NOMO-1 (cell line): ENCODE measurements around the gene ABAT.
"Not testable (repeated sequence)": the region's sequence is repeated elsewhere in the genome, so short reads cannot be mapped to it uniquely, and the experiment has no call there.

Experiments
- DNase-seq, 2 experiments: peaks; one replicate each; lab custom pipeline; 2025; ENCODE audit not compliant: unreplicated experiment in 2 of 2; lab: John Stamatoyannopoulos, UW

ABAT gene

DNA sequence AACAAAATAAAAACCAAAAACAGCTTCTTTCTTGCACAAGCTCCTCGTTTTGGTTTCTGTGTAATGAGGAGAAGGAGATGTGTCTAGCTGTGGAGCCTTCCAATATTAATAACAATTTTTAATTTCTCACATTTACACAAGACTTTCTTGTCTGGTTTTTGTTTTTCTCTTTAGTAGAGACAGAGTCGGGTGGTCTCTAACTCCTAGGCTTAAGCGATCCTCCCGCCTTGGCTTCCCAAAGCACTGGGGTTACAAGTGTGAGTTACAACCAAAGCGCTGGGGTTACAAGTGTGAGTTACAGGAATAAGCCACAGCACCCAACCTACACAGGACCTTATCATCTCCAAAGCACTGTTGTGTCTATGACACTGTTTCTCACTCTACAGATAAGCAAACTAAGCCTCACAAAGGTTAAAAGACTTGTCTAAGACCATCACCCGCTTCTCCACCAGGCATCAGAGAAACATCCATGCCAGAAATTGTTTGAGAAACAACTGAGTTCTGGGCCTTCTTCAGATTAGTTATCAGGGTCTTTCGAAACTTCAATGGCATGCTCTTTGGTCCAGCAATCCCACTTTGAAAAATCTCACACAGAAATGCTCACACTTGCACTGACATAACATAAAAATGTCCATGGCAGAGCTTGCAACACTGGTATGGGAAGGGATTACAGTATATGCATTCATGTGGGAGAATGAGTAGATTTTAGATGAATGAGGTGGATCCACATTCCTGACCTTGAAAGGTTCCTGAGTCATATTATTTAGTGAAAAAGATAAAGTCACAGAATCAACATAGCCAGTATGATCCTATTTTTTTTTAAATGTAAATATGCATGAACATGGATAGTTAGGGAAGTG, 3.9 kb downstream of the ABAT start:
- no peak for DNase-seq

DNA sequence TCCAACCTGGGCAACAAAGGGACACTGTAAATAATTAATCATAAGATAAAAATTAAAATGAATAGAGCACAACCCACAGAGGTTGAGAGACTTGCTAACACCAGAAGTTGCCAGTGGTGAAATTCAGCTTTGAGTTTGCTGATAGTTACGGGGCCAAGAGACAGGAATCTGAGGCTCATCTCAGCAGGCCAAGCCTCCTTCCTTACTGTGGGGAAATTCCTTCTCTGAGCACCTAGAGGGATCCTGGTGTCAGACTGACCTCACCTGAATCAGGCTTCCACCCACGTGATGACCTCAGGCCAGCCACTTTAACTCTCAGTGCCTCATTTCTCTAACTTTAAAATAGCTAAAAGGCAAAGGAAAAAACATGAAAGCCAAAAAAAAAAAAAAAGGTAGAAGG, 4.7 kb downstream of the ABAT start:
- DNase-seq, result no peak

DNA sequence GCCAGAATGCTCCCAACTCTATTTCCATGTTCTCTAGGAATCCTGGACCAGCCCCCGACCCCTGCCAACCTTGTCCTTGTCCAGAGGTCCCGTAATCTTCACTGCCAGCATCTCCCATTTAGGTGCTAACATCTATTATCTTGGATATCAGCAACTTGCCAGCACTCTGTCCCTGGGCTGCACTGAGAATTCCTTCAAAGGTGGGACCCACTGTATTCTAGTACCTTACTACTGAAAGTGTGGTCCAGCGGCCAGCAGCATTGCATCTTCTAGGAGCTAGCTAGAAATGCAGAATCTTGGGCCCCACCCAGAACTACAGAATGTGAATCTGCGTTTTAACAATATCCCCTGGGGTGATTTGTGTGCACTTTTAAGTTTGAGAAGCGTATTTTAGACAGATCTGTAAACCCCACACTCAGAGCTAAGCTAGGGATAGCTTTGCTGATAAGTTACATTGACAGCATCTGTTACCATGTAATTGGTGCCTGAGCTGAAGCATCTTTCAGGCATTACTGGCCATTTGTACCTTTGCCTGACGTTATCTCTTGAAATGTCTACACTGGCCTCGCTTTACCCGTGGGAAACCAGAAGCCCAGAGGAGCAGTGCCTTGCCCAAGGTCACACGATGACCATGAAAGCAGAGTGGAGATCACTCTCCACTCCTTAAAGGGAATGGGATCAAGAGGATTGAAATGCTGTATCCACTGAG, 8.3 kb downstream of the ABAT start:
- DNase-seq, result no peak

DNA sequence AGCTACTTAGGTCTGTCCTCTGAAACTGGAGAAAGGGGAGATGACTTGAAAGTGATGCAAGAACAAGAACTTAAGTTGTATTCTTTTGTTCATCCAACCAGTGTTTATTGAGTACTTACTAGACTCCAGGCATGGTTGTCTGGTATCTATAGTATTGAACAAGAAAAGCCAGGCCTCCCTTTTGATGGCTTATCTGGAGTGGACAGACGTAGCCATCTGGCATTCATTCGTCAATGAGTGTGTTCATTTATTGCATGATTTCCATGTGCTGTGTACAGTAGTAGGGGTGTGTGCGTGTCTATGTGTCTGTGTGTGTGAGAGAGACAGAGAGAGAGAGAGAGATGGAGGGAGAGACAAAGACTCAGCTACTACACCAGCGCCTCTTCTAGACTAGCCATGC, 9.2 kb downstream of the ABAT start:
- no peak for DNase-seq

DNA sequence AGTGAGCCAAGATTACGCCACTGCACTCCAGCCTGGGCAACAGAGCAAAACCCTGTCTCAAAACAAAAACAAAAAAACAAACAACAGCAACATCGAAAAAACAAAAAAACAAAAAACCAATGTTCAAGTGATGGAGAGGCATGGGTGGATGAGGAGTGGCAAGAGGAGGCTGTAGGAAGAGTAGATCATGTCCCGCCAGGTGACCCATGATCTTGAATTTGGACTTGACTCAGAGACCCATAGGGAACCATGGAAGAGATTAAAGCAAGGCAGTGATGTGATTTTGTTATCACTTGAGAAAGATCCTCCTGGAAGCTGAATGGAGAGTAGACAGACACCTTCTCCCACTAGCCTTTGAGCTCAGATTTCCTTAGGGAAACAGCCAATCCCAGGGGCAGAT, 11.2 kb downstream of the ABAT start:
- no peak for DNase-seq

DNA sequence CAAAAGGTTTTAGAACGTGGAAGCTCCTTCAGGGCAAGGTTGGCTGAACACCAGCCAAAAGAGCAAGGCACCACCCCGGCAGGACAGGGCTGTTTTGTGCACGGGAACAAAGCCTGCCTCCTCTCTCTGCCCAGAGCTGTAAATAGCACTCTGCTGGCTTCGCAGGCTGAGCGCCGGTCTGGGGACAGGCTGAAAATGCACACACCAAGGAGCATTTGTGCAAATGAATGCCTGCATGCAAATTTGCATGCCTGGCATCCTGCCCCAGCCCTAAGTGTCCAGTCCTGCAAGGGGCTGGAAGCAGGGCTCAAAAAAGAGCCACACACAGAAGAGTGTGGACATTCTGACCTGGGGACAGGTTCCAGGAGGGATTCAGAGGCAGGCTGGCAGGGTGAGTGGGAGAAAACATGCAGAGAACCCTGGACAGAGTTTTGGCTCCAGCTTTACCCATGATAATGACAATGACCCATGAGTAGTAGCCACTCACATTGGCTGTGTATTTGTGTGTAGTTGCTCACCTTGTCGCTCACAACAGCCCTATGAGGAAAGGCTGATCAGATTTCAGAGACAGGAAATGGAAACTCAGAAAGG, 11.7 kb downstream of the ABAT start:
- DNase-seq, result no peak

DNA sequence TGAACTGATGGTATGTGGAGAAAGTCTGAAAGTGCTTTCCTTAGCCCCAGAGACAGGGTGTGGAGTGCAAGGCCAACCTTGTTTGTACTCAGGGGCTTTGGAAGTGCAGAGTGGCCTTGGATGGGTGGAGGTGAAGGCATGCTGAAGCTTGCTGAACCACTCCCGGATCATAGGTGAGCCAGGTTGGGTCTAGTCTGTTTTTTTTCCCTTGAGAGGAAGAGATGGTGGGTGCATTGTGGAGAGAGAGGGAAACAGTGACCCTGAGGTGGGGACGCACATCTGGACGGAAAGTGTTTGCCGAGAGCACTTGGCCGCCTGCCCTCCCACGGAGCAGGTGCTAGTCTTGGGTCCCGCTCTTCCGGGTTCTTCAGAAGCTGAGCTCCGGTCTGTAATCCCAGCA, 12.5 kb downstream of the ABAT start:
- no peak for DNase-seq

DNA sequence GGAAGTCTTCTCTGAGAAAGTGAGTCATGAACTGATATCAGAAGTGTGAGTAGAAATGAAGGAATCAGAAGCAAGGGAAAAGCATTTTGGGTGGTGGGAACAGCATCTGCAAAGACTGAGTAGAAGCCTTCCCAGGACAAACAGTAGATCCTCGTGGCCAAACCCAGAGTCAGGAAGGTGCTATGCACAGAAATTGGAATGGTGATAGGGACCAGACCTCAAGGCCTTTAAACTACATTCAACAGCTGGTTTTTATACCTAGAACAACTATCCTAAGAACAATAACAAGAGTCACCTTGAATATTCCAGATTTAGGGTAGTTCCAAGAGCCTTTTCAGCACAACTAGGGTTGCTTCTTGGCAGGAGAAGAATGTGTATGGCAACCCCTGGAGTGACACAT, 15.3 kb downstream of the ABAT start:
- no peak for DNase-seq

DNA sequence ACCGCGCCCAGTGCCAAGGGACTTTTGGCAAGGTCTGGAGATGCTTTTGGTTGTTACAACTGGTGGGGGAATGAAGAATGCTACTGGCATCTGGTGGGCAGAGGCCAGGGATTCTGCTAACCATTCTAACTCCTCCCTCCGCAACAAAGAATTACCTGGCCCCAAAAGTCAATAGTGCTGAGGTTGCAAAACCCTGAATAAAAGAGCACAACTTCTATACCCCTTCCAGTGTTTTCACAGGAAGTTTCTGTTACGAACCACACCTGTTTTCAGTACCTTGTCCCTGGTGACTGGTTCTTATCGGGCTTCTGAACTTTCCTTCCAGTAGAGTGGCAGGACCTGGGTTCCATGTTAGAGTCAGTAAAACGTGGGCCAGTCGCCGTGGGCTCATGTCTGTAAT, 17.3 kb downstream of the ABAT start:
- no peak for DNase-seq

DNA sequence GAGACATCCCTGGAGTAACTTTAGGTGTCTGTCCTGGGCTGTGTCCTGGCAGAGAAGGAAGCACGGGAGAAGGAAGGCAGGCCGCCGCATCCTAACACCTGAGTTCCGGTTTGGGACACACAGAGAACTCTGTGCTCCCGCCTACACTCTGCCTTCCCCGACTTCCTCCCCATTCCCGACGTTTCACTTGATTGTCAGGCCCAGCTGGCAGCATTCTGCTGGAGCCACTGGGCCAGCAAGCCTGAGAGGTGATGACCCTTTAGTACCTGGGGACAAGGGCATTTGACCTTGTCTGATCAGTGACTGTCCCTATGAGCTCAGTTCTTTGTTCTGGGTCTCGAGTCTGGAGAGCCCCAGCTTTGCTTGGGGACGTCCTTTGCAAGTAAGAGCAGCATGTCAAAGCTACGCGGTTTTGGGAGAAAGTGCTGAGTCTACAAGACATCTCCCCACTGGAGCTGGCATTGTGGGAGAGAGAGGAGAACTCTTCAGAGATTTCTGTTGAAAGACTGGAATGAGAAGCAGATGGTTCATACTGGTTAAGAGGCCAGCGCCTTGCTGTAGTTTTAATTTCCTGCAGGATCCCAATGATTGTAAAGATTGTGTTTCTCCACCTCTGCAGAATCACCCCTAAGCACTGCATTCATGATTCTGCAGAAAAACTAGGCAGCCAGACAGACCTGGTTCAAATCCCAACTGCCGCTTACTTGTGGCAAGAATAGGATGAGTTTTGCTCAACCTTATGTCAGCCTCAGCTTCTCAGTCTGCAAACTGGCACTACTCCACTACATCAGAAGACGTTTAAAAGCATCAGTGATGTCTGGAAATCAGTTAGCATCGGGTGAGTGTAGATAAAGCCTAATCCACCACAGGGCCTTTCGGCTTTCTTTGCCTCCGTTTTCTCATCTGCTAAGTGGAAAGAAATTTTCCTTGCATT, 20.6 kb downstream of the ABAT start:
- DNase-seq, result no peak

DNA sequence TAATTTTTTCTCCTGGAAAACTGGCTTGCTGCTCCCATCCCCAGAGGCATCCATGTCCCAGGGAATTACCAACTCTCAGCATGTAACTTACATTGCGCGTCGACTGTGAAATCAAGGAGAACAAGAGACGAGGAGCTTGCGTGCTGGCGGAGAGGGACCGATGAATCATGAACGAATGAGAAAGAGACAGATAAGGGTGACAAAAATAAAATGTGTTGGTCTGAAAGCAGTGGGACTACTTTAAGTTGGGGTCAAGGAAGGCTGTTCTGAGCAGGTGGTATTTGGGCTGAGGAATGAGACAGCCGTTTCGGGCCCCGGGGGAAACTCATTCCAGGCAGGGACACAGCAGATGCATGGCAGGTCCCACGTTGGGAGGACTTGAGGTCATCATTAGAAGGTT, 22.5 kb downstream of the ABAT start:
- no peak for DNase-seq

DNA sequence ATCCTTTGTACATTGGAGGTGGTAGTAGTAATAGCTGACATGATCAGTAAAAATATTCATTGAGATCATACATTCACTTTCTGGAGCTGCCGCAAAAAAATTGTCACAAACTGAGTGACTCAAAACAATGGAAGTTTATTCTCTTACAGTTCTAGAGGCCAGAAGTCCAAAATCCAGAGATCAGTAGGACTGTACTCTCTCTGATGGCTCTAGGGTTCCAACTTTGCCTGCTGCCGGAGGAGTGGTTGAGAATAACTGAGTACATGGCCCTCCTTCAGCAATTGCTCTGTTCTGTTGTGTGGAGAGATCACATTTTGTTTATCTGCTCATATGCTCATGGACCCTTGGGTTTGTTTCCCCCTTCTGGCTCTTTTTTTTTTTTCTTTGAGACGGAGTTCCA, 23.5 kb downstream of the ABAT start:
- no peak for DNase-seq

DNA sequence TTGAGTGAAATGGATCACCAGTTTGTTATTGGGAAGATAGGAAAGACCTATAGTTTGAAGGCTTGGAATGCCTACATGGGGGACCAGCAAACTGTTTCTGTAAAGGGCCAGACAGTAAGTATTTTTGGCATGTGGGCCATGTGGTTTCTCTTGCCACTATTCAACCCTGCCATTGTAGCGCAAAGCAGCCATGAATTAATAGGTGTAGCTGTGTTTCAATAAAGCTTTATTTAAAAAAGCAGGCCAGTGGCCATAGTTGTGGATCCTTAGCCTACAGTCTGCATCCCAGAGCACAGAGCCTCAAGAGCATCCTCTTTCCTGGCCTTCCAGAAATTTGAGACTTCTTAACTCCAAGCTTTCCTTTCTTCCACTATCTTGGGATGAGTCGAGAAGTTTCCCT, 29.3 kb downstream of the ABAT start:
- no peak for DNase-seq

DNA sequence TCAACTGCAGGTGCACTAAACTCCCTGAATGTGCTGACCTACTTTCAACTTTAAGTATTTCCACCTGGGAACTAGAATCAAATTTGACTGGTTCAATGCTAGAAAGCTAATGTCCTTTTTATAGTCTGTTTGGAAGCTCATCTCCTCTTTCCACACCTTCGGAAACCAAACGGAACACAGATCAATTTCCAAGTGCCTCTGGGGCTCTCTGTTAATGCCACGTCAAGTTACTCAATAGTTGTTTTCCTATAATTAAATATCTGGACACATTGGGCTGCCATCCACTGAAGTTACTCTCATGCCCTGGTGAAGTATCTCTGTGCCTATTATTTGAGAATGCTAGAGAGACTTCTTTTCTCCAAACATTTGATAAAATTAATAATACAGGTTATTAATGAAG, 29.7 kb downstream of the ABAT start:
- DNase-seq, result no peak

DNA sequence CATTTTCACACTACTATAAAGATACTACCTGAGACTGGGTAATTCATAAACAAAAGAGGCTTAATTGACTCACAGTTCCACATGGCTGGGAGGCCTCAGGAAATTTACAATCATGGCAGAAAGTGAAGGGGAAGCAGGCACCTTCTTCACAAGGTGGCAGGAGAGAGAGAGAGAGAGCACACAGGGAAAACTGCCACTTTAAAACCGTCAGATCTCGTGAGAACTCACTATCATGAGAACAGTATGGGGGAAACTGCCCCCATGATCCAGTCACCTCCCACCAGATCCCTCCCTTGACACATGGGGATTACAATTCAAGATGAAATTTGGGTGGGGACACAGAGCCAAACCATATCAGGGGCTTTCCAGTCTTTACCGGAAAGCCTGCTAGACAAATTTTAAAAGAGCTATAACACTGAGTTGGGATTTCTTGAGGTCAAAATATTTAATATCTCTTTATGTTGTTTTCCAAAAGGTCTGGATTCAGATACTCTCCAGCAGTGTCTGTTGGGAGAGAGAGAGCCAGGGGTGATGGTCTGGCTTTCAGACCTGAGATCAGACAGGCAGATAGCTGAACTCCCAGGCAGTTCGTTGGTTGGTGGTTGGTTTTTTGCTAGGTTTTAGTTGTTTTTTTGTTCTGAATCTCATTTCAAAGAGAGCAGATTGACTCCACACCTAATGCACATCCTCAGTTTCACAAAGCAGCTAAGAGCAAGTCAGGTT, 30.8 kb downstream of the ABAT start:
- DNase-seq, result not testable (repeated sequence)

DNA sequence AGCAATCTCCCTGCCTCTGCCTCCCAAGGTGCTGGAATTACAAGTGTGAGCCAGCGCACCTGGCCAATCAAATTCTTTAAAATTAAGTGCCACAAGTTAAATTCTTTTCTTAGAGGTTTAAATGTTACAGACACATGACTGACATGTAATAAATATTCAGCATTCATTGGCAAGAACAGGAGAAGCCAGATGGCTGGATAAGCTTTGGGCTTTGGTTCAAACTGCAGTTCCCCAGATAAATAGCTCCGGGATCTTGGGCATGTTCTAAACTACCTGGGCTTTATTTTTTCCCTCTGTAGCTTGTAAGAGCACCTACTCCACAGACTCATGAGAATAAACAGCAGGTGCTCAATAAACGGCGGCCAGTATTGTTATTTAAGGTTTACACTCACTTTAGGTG, 34.1 kb downstream of the ABAT start:
- no peak for DNase-seq

DNA sequence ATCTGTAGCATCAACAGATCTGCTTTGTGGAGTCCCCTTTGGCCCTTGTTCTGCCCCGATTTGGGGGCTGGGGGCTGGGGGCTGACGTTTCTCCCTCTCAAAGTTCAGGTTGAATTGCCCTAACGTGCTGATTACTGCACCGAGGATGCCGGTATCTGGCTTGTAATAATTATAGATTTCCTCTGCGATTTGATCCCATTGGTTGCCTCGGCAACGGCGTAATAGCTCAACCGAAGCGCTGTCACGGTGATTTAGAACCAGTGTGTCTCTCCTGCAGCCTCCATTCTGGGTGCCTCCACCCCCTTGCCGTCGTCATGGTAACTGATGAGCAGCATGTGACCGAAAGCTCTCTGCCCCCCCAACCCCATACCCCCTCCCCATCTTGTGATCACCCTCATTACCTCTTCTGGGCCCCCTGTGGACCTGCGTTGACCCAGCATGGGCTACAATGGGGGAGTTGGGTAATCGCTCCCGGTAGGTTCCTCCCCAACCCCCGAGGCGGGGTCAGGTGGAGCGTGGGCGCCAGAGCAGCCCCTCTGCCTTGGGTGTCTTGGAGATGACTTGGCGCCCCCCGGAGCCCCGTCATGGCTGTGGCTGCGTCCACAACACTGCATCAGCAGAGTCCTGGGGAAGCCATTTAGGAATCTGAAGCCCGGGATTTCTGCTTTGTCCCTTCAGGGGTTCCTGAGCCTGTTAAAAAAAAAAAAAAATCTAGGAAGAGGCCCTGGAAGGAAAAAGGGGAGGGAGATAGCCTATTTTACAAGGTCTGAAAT, 38.4 kb downstream of the ABAT start:
- DNase-seq, result no peak

DNA sequence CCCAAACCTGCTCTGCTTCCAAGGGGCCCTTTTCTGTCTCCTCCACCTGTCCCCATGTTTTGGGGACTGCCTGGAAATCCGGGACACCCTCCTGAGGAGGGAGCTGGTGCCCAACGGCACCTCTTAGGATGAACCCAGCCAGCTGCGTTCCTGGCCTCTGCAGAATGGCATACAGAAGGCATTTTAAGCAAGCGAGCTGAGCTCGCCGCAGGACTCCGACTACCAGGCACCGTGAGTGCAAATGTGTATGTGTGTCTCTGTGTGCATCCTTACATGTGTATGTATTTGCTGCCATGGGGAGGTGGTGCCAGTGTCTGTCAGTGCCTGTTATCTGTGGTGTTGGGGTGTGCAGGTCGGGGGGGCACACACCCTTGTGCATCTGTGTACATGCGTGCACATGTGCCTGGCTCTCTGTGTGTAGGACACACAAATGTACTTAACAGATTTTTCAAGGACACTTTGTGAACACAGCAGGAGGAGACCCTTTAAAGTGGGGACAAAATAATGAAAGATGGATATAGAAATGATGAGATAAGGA, 39.3 kb downstream of the ABAT start:
- no peak for DNase-seq

DNA sequence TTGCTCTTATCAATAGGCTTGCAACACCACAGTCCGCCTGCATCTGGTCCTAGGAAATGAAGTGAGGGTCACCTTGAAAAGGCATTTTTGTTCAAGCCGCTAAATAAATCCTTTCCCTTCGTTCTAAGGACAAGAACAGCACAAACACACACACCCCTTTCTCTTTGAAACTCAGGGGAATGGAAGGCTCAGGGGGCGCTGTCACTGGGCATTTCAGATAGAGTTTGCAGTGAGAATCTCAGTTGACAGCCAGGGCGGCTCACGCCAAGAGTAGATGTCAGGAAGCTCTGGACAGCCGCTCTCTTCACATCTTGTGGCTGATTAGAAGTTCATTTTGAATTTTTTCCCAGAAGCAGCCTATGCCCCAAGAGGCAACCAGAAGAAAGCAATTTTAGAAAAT, 39.8 kb downstream of the ABAT start:
- DNase-seq, result no peak
